ENCODE data around the gene SPARCL1.

- TF ChIP-seq ZSCAN32 (CRISPR knock-in tag; IDR thresholded peaks at IDR 0.05): no peak
- no peak for TF ChIP-seq CBX5 (IDR thresholded peaks at IDR 0.05; ENCODE audit: borderline replicate concordance, low read depth)
- TF ChIP-seq ARID2 (IDR thresholded peaks at IDR 0.05): no peak
- TF ChIP-seq POLR2AphosphoS5 (IDR thresholded peaks at IDR 0.05; ENCODE audit: control insufficient read depth, insufficient read depth, low read depth, low read length): no peak
- no peak for TF ChIP-seq ZFP30 (CRISPR knock-in tag; IDR thresholded peaks at IDR 0.05; ENCODE audit: borderline replicate concordance)
- no peak for TF ChIP-seq CBFB (CRISPR knock-in tag; IDR thresholded peaks at IDR 0.05)
- no peak for TF ChIP-seq ZNF121 (CRISPR knock-in tag; conservative IDR thresholded peaks at IDR 0.05)
- no peak for TF ChIP-seq CREB1 (IDR thresholded peaks at IDR 0.05)
- TF ChIP-seq CREB1 (CRISPR knock-in tag; IDR thresholded peaks at IDR 0.05): no peak
- TF ChIP-seq MYNN (IDR thresholded peaks at IDR 0.05): no peak
- no peak for TF ChIP-seq MYNN (CRISPR knock-in tag; IDR thresholded peaks at IDR 0.05)
- no peak for TF ChIP-seq ZNF639 (CRISPR knock-in tag; conservative IDR thresholded peaks at IDR 0.05 in 1 of 2, IDR thresholded peaks at IDR 0.05 in 1 of 2)
- no peak for TF ChIP-seq BRD4 (IDR thresholded peaks at IDR 0.05)
- no peak for TF ChIP-seq POLR2A (conservative IDR thresholded peaks at IDR 0.05)
- TF ChIP-seq GABPA (tag; conservative IDR thresholded peaks at IDR 0.05; ENCODE audit: low read depth): no peak
Observed at GRCh38 chr4:87491436-87491835, 37.7 kb downstream of the SPARCL1 start.

Measured in K562 (cell line).